ENCODE data around the gene PKP1. TPM values are rescaled to one million over a fixed set of nuclear protein-coding genes. Genes with fewer than 3 reads are reported as not detected.

PKP1 gene
- polyA plus RNA-seq, 3 donors = not detected

DNA sequence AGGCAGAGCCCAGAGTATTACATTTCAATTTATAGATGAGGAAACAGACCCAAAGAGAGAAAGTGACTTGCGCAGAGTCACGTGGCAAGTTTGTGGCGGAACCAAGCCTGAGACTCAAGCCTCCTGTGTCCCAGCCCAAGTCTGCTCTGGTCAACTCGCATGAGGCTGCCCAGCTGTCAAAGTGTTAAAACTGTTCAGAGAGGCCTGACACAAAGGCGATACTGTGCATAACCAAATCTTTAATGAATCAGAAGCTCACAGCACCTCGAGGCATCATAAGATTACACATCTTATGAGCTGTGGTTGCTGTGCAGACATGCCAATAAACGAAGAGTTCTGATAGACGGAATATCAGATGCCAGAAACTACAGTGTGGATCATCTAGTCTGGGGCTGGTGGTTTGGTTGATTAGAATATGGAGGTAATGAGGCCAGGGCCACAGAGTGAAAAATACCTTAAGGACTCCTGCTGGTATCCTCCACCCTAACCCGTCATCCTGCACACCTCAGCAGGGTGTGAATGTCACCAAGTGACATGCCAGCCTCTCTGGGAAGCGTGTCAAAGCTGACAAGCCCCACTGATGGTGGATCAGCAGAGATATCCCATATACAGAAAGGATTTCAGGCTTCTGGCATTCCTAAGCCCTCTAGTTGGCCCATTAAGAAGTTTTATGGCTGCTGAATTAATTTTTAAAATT, 52.0 kb downstream of the PKP1 start:
- H3K27me3 ChIP-seq (ENCODE audit: control insufficient read depth in 2 of 2, insufficient read depth in 2 of 2, low read length in 2 of 2) = no peaks in the 10 kb centered on the region
- 93% methylated on average over 6 of the region's 10 CpGs for WGBS (ENCODE audit: insufficient coverage)
- Mint-ChIP-seq H3K4me3 (no peak overlapping the region), H3K27me3 (ENCODE audit: low read depth in 3 of 3) (peaks cover 0 to 8% (median 8%) of the 10 kb centered on the region in 3 donors), H3K4me1 (no peaks in the 10 kb centered on the region), H3K36me3 (no peaks in the 10 kb centered on the region), H3K9me3 (peaks cover 0 to 1% (median 0%) of the 10 kb centered on the region in 7 donors), H3K27ac (no peak overlapping the region)
- no peaks in the 10 kb centered on the region for H3K4me1 ChIP-seq (ENCODE audit: control insufficient read depth in 1 of 2, insufficient read depth in 2 of 2, low read length in 2 of 2)
- intact Hi-C loops (cut with micrococcal nuclease) = no loop called here
- no peak overlapping the region for H3K4me2 ChIP-seq (replicated peaks; ENCODE audit: extremely low read depth, low read length, poor library complexity, severe bottlenecking)
- TF ChIP-seq, protein P1, sequence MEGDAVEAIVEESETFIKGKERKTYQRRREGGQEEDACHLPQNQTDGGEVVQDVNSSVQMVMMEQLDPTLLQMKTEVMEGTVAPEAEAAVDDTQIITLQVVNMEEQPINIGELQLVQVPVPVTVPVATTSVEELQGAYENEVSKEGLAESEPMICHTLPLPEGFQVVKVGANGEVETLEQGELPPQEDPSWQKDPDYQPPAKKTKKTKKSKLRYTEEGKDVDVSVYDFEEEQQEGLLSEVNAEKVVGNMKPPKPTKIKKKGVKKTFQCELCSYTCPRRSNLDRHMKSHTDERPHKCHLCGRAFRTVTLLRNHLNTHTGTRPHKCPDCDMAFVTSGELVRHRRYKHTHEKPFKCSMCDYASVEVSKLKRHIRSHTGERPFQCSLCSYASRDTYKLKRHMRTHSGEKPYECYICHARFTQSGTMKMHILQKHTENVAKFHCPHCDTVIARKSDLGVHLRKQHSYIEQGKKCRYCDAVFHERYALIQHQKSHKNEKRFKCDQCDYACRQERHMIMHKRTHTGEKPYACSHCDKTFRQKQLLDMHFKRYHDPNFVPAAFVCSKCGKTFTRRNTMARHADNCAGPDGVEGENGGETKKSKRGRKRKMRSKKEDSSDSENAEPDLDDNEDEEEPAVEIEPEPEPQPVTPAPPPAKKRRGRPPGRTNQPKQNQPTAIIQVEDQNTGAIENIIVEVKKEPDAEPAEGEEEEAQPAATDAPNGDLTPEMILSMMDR (IDR thresholded peaks at IDR 0.05) = no peak
- no peak for DNase-seq
- H3K9me3 ChIP-seq (replicated peaks in 1 of 2; ENCODE audit: control insufficient read depth in 1 of 2, insufficient read depth in 1 of 2, low read length in 2 of 2) = no peaks in the 10 kb centered on the region
- no peak overlapping the region for H3K4me3 ChIP-seq (replicated peaks in 1 of 3; ENCODE audit: low read depth in 2 of 3, low read length in 3 of 3)
- H3K27ac ChIP-seq (ENCODE audit: low read depth in 1 of 2, low read length in 2 of 2) = no peak overlapping the region
- H3K79me2 ChIP-seq (ENCODE audit: insufficient read depth, low read length) = no peaks in the 10 kb centered on the region
- H2AFZ ChIP-seq (ENCODE audit: insufficient read depth, low read depth, low read length, poor library complexity, severe bottlenecking) = no peak overlapping the region
- no peak overlapping the region for H3K9ac ChIP-seq (ENCODE audit: insufficient read depth, low read length, poor library complexity, severe bottlenecking)
- no peaks in the 10 kb centered on the region for H3K36me3 ChIP-seq (replicated peaks in 1 of 2; ENCODE audit: control insufficient read depth in 1 of 2, insufficient read depth in 2 of 2, low read length in 2 of 2)
- H4K20me1 ChIP-seq (ENCODE audit: insufficient read depth, low read length) = no peaks in the 10 kb centered on the region

DNA sequence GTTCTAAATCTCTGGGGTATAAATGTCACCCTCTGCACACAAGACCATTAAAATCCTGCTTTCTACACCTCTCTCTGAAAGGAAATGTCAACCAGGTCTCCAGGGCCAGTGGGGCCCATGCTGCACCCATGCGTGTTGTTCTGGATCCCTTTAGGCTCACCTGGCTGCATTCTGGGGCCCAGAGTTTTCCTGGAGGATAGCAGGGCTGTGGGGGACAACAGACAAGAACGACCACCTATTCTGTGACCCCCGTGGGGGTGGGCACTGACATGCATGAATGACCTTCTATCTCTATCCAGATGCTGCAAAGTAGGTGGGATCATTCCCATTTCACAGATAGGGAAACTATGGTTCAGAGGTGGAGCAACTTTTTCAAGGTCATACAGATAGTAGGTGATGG, 52.6 kb downstream of the PKP1 start:
- no peaks in the 10 kb centered on the region for H3K4me1 ChIP-seq (ENCODE audit: control insufficient read depth in 1 of 2, insufficient read depth in 2 of 2, low read length in 2 of 2)
- no peaks in the 10 kb centered on the region for H3K36me3 Mint-ChIP-seq
- H3K27me3 ChIP-seq (ENCODE audit: control insufficient read depth in 2 of 2, insufficient read depth in 2 of 2, low read length in 2 of 2) = no peaks in the 10 kb centered on the region
- TF ChIP-seq, protein P1 (IDR thresholded peaks at IDR 0.05) = no peak
- 78% methylated on average over 2 of the region's 3 CpGs for WGBS (ENCODE audit: insufficient coverage)
- DNase-seq = no peak
- no peak overlapping the region for H3K4me3 Mint-ChIP-seq
- no peaks in the 10 kb centered on the region for H4K20me1 ChIP-seq (ENCODE audit: insufficient read depth, low read length)
- H3K9ac ChIP-seq (ENCODE audit: insufficient read depth, low read length, poor library complexity, severe bottlenecking) = no peak overlapping the region
- no peaks in the 10 kb centered on the region for H3K9me3 ChIP-seq (replicated peaks in 1 of 2; ENCODE audit: control insufficient read depth in 1 of 2, insufficient read depth in 1 of 2, low read length in 2 of 2)
- H3K9me3 Mint-ChIP-seq = peaks cover 0 to 1% (median 0%) of the 10 kb centered on the region in 7 donors
- no peak overlapping the region for H2AFZ ChIP-seq (ENCODE audit: insufficient read depth, low read depth, low read length, poor library complexity, severe bottlenecking)
- H3K4me3 ChIP-seq (replicated peaks in 1 of 3; ENCODE audit: low read depth in 2 of 3, low read length in 3 of 3) = no peak overlapping the region
- H3K27ac ChIP-seq (ENCODE audit: low read depth in 1 of 2, low read length in 2 of 2) = no peak overlapping the region
- no peak overlapping the region for H3K27ac Mint-ChIP-seq
- intact Hi-C loops (cut with micrococcal nuclease) = no loop called here
- peaks cover 0 to 10% (median 6%) of the 10 kb centered on the region in 3 donors for H3K27me3 Mint-ChIP-seq (ENCODE audit: low read depth in 3 of 3)
- no peaks in the 10 kb centered on the region for H3K79me2 ChIP-seq (ENCODE audit: insufficient read depth, low read length)
- no peaks in the 10 kb centered on the region for H3K4me1 Mint-ChIP-seq
- H3K4me2 ChIP-seq (replicated peaks; ENCODE audit: extremely low read depth, low read length, poor library complexity, severe bottlenecking) = no peak overlapping the region
- H3K36me3 ChIP-seq (replicated peaks in 1 of 2; ENCODE audit: control insufficient read depth in 1 of 2, insufficient read depth in 2 of 2, low read length in 2 of 2) = no peaks in the 10 kb centered on the region

All from CD14-positive monocyte (primary cell).